Keratinocyte (primary cell): ENCODE measurements around the gene EPHB3. TPM values are rescaled to one million over a fixed set of nuclear protein-coding genes. Genes with fewer than 3 reads are reported as not detected.

Source experiments
- DNase-seq: peaks from one replicate; pipeline ENCODE4 v3.0.0-alpha.2; 2011; ENCODE audit warnings: low read depth, missing footprints, low spot score
- FAIRE-seq: peaks from 2 replicates; lab custom pipeline; 2011; peaks lifted over from hg19 to GRCh38; lab: Jason Lieb, UNC
- H2AFZ ChIP-seq: 2 replicates; pipeline ENCODE4 v1.6.0; 2012; ENCODE audit warnings: low read length, control low read depth, inconsistent platforms; ENCODE audit not compliant: control insufficient read depth
- H3K27ac ChIP-seq: 2 replicates; pipeline ENCODE4 v1.5.1; 2011; ENCODE audit warnings: low read length; ENCODE audit not compliant: control insufficient read depth, insufficient read depth
- H3K27me3 ChIP-seq: 3 replicates; pipeline ENCODE4 v1.6.0; 2011; ENCODE audit warnings: low read length; ENCODE audit not compliant: control insufficient read depth, insufficient read depth; ENCODE audit errors: extremely low read depth
- H3K36me3 ChIP-seq, 2 experiments: 2 replicates in 1 of 2; 3 replicates in 1 of 2; pipeline ENCODE4 v1.5.1; 2011; ENCODE audit warnings: low read length in 2 of 2, mild to moderate bottlenecking in 1 of 2; ENCODE audit not compliant: control insufficient read depth in 2 of 2, insufficient read depth in 2 of 2; ENCODE audit errors: extremely low read depth in 1 of 2
- H3K4me1 ChIP-seq: 3 replicates; pipeline ENCODE4 v1.5.1; 2011; ENCODE audit warnings: low read length; ENCODE audit not compliant: control insufficient read depth, insufficient read depth; ENCODE audit errors: extremely low read depth
- H3K4me2 ChIP-seq: 3 replicates; pipeline ENCODE4 v1.6.0; 2011; ENCODE audit warnings: low read depth, low read length; ENCODE audit not compliant: control insufficient read depth, insufficient read depth; ENCODE audit errors: extremely low read depth
- H3K4me3 ChIP-seq, 3 experiments: fragments of 200-600 bp in 1 of 3; sonication (generic) in 1 of 3; 2 replicates in 2 of 3; 3 replicates in 1 of 3; pipeline ENCODE4 v1.5.1; 2011 to 2016; ENCODE audit warnings: low read length in 3 of 3, mild to moderate bottlenecking in 3 of 3, control low read depth in 2 of 3, inconsistent platforms in 1 of 3, low read depth in 1 of 3, mixed read lengths in 1 of 3, mixed run types in 1 of 3, moderate library complexity in 1 of 3; ENCODE audit not compliant: control insufficient read depth in 2 of 3, insufficient read depth in 2 of 3; ENCODE audit errors: extremely low read depth in 1 of 3
- H3K79me2 ChIP-seq: 2 replicates; pipeline ENCODE4 v1.6.0; 2012; ENCODE audit warnings: low read length; ENCODE audit not compliant: control insufficient read depth, insufficient read depth
- H3K9ac ChIP-seq: 3 replicates; pipeline ENCODE4 v1.6.0; 2011; ENCODE audit warnings: low read length; ENCODE audit not compliant: control insufficient read depth, insufficient read depth; ENCODE audit errors: extremely low read depth
- H3K9me1 ChIP-seq: 3 replicates; pipeline ENCODE4 v1.6.0; 2011; ENCODE audit warnings: low read length; ENCODE audit not compliant: control insufficient read depth, insufficient read depth; ENCODE audit errors: extremely low read depth
- H3K9me3 ChIP-seq: 2 replicates; pipeline ENCODE4 v1.5.1; 2012; ENCODE audit warnings: low read depth, low read length; ENCODE audit not compliant: control insufficient read depth
- H4K20me1 ChIP-seq: 3 replicates; pipeline ENCODE4 v1.6.0; 2011; ENCODE audit warnings: low read length; ENCODE audit not compliant: control insufficient read depth, insufficient read depth; ENCODE audit errors: extremely low read depth
- EZH2 ChIP-seq: IDR thresholded peaks from one replicate; pipeline ENCODE4 v1.6.1; 2012; ENCODE audit warnings: inconsistent platforms, mild to moderate bottlenecking, low read length, moderate library complexity
- dilution Hi-C: fragments of 300-500 bp; cut with MboI; formaldehyde crosslinking; loops from one replicate; pipeline ENCODE4 v1.7.0; 2020; ENCODE audit warnings: low sequenced_read_pairs; ENCODE audit not compliant: extremely low pct_ligation_motif_present
- polyA plus RNA-seq, 5 experiments: library from polyadenylated mRNA; depleted of rRNA in 3 of 5; stranded (reverse) in 3 of 5; stranded (forward) in 1 of 5; unstranded in 1 of 5; fragments of >200 nt; gene quantifications; 1 replicate in 1 of 5; 2 replicates in 3 of 5; 3 replicates in 1 of 5; pipeline versions ENCODE4 v1.2.1 to v1.2.3, GENCODE V29; 2011 to 2012; ENCODE audit warnings: missing spikeins in 2 of 5, low read depth in 1 of 5, low replicate concordance in 1 of 5
- TF ChIP-seq, protein P1 (sequence below), 3 experiments: IDR thresholded peaks in 1 of 3; conservative IDR thresholded peaks in 1 of 3; optimal IDR thresholded peaks in 1 of 3; 2 replicates in 2 of 3; 3 replicates in 1 of 3; pipeline versions ENCODE3 to v1.5.1; 2011; ENCODE audit warnings: low read length in 3 of 3, mild to moderate bottlenecking in 3 of 3, moderate library complexity in 2 of 3, control low read depth in 1 of 3, inconsistent platforms in 1 of 3; ENCODE audit not compliant: insufficient read depth in 2 of 3; ENCODE audit errors: extremely low read depth in 1 of 3

Gene EPHB3
- polyA plus RNA-seq, 1 donor (not counting 4 experiments of a cell fraction or from before 2014, with no cell fraction given) = 2.2 TPM

DNA sequence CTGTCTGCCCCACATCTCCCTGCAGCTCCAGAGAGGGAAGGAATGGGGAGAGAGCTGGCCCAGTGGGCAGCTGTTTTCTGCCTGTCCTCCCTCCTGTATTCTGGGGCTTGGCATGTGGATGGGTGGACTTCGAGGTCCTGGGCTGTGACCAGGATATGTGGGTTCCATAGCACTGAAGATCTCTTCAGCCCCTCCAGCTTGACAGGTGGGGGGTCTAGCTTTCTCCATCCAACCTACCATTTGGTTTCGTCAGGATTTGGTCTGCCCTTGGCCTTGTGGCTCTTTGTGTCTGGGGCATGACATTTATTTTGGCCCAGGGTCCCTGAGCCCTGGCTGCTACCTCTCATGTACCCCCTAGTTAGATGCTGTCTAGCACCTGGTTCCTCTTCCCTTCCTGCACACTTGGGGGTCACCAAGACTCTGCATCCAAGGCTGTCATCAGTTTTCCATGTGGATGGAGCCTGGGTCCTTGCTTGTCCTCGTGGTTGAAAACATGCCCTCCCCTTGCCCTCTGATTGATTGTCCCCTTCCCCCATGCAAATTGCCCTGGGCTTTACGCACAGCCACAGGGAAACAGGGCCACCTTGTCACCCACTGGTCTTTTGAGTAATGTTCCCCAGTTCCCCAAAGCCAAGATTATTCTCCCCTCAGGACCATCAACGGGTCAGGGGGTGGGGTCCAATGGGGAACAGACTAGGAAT lies 3.2 kb downstream of the EPHB3 start:
- H3K4me3 ChIP-seq = peak overlapping the region in 1 of 3 experiments; percentile 56

GRCh38 chr3:184565421-184566211 lies 4.0 kb downstream of the EPHB3 start:
- H3K36me3 ChIP-seq = no peaks in the 10 kb centered on the region
- peak; percentile 93 for FAIRE-seq
- peaks cover 23% of the 10 kb centered on the region for H3K79me2 ChIP-seq
- H3K9me1 ChIP-seq = no peaks in the 10 kb centered on the region
- peak overlapping the region; percentile 46 for H2AFZ ChIP-seq
- H3K9me3 ChIP-seq = no peaks in the 10 kb centered on the region
- peak overlapping the region; percentile 7 to 56 (median 53) for H3K4me3 ChIP-seq
- TF ChIP-seq EZH2 = no peak
- TF ChIP-seq, protein P1, sequence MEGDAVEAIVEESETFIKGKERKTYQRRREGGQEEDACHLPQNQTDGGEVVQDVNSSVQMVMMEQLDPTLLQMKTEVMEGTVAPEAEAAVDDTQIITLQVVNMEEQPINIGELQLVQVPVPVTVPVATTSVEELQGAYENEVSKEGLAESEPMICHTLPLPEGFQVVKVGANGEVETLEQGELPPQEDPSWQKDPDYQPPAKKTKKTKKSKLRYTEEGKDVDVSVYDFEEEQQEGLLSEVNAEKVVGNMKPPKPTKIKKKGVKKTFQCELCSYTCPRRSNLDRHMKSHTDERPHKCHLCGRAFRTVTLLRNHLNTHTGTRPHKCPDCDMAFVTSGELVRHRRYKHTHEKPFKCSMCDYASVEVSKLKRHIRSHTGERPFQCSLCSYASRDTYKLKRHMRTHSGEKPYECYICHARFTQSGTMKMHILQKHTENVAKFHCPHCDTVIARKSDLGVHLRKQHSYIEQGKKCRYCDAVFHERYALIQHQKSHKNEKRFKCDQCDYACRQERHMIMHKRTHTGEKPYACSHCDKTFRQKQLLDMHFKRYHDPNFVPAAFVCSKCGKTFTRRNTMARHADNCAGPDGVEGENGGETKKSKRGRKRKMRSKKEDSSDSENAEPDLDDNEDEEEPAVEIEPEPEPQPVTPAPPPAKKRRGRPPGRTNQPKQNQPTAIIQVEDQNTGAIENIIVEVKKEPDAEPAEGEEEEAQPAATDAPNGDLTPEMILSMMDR (optimal IDR thresholded peaks at IDR 0.05 in 1 of 3, IDR thresholded peaks at IDR 0.05 in 1 of 3, conservative IDR thresholded peaks at IDR 0.05 in 1 of 3; ENCODE audit: extremely low read depth in 1 of 3, insufficient read depth in 2 of 3, low read length in 3 of 3) = no peak
- dilution Hi-C loops = no loop called here
- H4K20me1 ChIP-seq = no peaks in the 10 kb centered on the region
- H3K4me2 ChIP-seq = peak overlapping the region; percentile 82
- H3K4me1 ChIP-seq = peaks cover 70% of the 10 kb centered on the region
- H3K9ac ChIP-seq = peak overlapping the region; percentile 67
- DNase-seq = peak; percentile 66
- H3K27ac ChIP-seq = peak overlapping the region; percentile 61
- no peaks in the 10 kb centered on the region for H3K27me3 ChIP-seq

More for the DNA sequence above, 3.2 kb downstream of the EPHB3 start:
- no peaks in the 10 kb centered on the region for H3K9me1 ChIP-seq
- peak; percentile 13 for FAIRE-seq
- H3K4me2 ChIP-seq = peak overlapping the region; percentile 82
- no peaks in the 10 kb centered on the region for H3K27me3 ChIP-seq
- peaks cover 72% of the 10 kb centered on the region for H3K4me1 ChIP-seq
- DNase-seq = no peak
- H3K36me3 ChIP-seq = no peaks in the 10 kb centered on the region
- H4K20me1 ChIP-seq = no peaks in the 10 kb centered on the region
- H3K79me2 ChIP-seq = peaks cover 20% of the 10 kb centered on the region
- TF ChIP-seq EZH2 = no peak
- TF ChIP-seq, protein P1 (optimal IDR thresholded peaks at IDR 0.05 in 1 of 3, IDR thresholded peaks at IDR 0.05 in 1 of 3, conservative IDR thresholded peaks at IDR 0.05 in 1 of 3; ENCODE audit: extremely low read depth in 1 of 3, insufficient read depth in 2 of 3, low read length in 3 of 3) = no peak
- peak overlapping the region; percentile 67 for H3K9ac ChIP-seq
- peak overlapping the region; percentile 61 for H3K27ac ChIP-seq
- dilution Hi-C loops = no loop called here
- H2AFZ ChIP-seq = no peak overlapping the region
- H3K9me3 ChIP-seq = no peaks in the 10 kb centered on the region
